ENCODE data around the gene ZNF468.
"Not testable (repeated sequence)": the region's sequence is repeated elsewhere in the genome, so short reads cannot be mapped to it uniquely, and the experiment has no call there.

ZNF468 gene

GRCh38 chr19:52823676-52824075, 33.7 kb downstream of the ZNF468 start:
- no peak for DNase-seq

- DNase-seq, result peak; percentile 42
Measured at GRCh38 chr19:52821204-52821960, 36.0 kb downstream of the ZNF468 start, which contains the start of gene ZNF28. ZNF28 (minus strand) TSS chr19:52821633; CDS start chr19:52817958, 3,675 bp downstream.

GRCh38 chr19:52820472-52821203, 36.8 kb downstream of the ZNF468 start:
- DNase-seq, result not testable (repeated sequence)

GRCh38 chr19:52809801-52810200, 47.6 kb downstream of the ZNF468 start:
- DNase-seq, result no peak

GRCh38 chr19:52799950-52800640, 57.3 kb downstream of the ZNF468 start:
- DNase-seq, result not testable (repeated sequence)

- no peak for DNase-seq
Measured at GRCh38 chr19:52789440-52789839, 68.0 kb downstream of the ZNF468 start.

All from NCI-H526 treated with DMSO at 0.1 percent for 48 hours (cell line).